ENCODE data around the gene ZNF438. TPM values are rescaled to one million over a fixed set of nuclear protein-coding genes. Genes with fewer than 3 reads are reported as not detected.
A peak's percentile ranks its signal among the peaks of the same experiment; 100 is the strongest.
"Not testable (repeated sequence)": the region's sequence is repeated elsewhere in the genome, so short reads cannot be mapped to it uniquely, and the experiment has no call there.

ZNF438 gene
- total RNA-seq, 1 experiment from 2014 or later, result 0.26 TPM

DNA sequence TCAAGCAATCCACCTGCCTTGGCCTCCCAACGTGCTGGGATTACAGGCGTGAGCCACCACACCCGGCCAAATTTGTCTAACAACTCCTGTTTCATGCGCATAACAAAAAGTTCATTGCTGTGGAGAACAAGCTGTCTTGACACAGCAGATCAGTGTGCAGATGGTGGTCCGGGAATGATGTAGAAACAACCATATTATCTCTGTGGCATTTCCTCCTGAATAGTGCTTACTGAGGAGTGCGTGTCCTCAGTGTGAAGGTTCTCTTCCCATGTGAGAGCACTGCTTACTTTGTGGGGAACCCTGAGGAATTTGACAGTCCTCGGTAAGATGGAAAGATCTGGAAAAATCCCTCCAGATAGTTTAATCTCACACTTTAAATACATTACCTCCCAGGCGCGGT lies 30.3 kb upstream of the ZNF438 start:
- Histone ChIP-seq H3K9ac (ENCODE audit: low read length) (no peak overlapping the region), H3K9me3 (ENCODE audit: low read length) (no peaks in the 10 kb centered on the region), H3K4me2 (ENCODE audit: low read depth, low read length, poor library complexity, severe bottlenecking) (no peak overlapping the region), H3K27me3 (ENCODE audit: low read length) (no peaks in the 10 kb centered on the region), H3K9me2 (replicated peaks; ENCODE audit: insufficient read depth, low read length) (no peaks in the 10 kb centered on the region), H3K4me3 (ENCODE audit: low read length) (no peak overlapping the region), H2AFZ (ENCODE audit: low read length) (no peak overlapping the region), H3K27ac (ENCODE audit: low read length) (no peak overlapping the region), H3K36me3 (ENCODE audit: insufficient read depth, low read length) (no peaks in the 10 kb centered on the region), H3K79me2 (ENCODE audit: low read length) (no peaks in the 10 kb centered on the region), H3K4me1 (ENCODE audit: low read length) (0 out of 2 replicates have a peak, but pooled peaks cover 2% of the 10 kb centered on the region), H4K20me1 (ENCODE audit: insufficient read depth, low read depth, low read length) (no peaks in the 10 kb centered on the region)
- DNase-seq, result no peak

DNA sequence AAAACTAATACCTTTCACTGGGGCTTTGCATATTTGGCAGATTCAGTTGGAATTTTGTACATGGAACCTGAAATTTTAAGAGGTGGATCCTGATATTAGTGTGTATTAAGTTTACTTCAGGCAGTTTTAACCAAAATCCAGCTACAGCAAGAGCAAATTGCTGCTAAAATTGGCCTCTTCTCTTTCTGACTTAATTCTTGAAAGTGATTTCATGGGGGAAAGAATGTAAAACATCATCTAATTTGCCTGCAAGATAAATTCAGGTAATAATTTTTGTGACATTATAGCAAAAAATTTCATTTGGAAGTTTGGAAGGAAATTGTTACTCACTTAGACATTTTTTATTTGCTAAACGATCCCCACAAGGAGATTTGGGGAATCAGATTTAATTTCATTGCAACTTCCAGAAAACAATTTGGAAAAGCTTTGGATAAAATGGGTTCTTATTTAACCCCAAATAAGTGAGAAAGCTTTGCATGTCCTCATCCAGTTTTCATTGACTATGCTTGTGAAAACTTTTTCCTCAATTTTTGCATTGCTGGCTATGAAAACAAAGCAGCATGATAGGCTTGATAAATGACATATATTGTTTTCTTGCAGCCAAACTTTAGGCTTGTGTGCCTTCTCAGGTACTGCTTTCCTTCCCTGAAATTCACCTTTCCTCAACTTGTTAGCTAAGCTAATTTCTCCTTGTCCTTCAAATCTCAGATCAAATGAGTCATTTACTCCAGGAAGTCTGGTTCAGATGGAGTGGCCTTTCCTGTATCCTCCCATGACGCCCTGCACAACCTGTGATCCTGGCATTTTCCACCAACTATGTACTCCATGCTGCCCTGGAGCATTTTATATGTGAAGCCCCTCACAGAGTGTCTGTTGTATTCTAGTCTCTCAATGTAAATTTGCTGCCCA lies 27.4 kb upstream of the ZNF438 start:
- Histone ChIP-seq H3K9me2 (replicated peaks; ENCODE audit: insufficient read depth, low read length) (no peaks in the 10 kb centered on the region), H3K9ac (ENCODE audit: low read length) (no peak overlapping the region), H3K9me3 (ENCODE audit: low read length) (no peaks in the 10 kb centered on the region), H3K27ac (ENCODE audit: low read length) (no peak overlapping the region), H3K4me3 (ENCODE audit: low read length) (no peak overlapping the region), H3K36me3 (ENCODE audit: insufficient read depth, low read length) (no peaks in the 10 kb centered on the region), H4K20me1 (ENCODE audit: insufficient read depth, low read depth, low read length) (no peaks in the 10 kb centered on the region), H2AFZ (ENCODE audit: low read length) (no peak overlapping the region), H3K4me1 (ENCODE audit: low read length) (no peaks in the 10 kb centered on the region), H3K79me2 (ENCODE audit: low read length) (no peaks in the 10 kb centered on the region), H3K27me3 (ENCODE audit: low read length) (no peaks in the 10 kb centered on the region), H3K4me2 (ENCODE audit: low read depth, low read length, poor library complexity, severe bottlenecking) (no peak overlapping the region)
- DNase-seq, result no peak

DNA sequence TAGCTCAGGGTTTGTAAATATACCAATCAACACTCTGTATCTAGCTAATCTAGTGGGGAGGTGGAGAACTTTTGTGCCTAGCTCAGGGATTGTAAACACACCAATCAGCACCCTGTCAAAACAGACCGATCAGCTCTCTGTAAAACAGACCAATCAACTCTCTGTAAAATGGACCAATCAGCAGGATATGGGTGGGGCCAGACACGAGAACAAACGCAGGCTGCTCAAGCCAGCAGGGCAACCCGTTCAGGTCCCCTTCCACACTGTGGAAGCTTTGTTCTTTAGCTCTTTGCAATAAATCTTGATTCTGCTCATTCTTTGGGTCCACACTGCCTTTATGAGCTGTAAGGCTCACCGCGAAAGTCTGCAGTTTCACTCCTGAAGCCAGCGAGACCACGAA lies 25.0 kb upstream of the ZNF438 start:
- not testable (repeated sequence) for H3K9me2 ChIP-seq (replicated peaks; ENCODE audit: insufficient read depth, low read length); H3K4me3 ChIP-seq (ENCODE audit: low read length); DNase-seq; H3K27me3 ChIP-seq (ENCODE audit: low read length); H4K20me1 ChIP-seq (ENCODE audit: insufficient read depth, low read depth, low read length); H3K79me2 ChIP-seq (ENCODE audit: low read length); H3K4me1 ChIP-seq (ENCODE audit: low read length); H3K27ac ChIP-seq (ENCODE audit: low read length); H2AFZ ChIP-seq (ENCODE audit: low read length); H3K36me3 ChIP-seq (ENCODE audit: insufficient read depth, low read length); H3K4me2 ChIP-seq (ENCODE audit: low read depth, low read length, poor library complexity, severe bottlenecking); H3K9me3 ChIP-seq (ENCODE audit: low read length); H3K9ac ChIP-seq (ENCODE audit: low read length)

DNA sequence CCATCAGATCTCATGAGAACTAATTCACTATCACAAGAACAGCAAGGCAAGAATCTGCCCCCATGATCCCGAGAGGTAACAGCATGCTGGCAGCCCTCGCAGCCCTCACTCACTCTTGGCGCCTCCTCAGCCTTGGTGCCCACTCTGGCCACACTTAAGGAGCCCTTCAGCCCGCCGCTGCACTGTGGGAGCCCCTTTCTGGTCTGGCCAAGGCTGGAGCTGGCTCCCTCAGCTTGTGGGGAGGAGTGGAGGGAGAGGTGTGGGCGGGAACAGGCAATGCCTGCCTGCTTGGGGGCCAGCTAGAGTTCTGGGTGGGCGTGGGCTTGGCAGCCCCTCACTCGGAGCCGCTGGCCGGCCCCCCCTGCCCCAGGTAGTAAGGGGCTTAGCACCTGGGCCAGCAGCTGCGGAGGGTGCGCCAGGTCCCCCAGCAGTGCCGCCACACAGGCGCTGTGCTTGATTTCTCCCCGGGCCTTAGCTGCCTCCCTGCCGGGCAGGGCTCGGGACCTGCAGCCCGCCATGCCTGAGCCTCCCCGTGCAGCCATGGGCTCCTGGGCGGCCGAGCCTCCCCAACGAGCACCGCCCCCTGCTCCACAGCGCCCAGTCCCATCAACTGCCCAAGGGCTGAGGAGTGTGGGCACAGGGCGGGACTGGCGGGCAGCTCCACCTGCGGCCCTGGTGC lies 24.0 kb upstream of the ZNF438 start:
- no peak overlapping the region for H3K27ac ChIP-seq (ENCODE audit: low read length)
- H3K4me2 ChIP-seq (ENCODE audit: low read depth, low read length, poor library complexity, severe bottlenecking), result no peak overlapping the region
- H3K9me2 ChIP-seq (replicated peaks; ENCODE audit: insufficient read depth, low read length), result no peaks in the 10 kb centered on the region
- no peak overlapping the region for H3K4me3 ChIP-seq (ENCODE audit: low read length)
- H3K27me3 ChIP-seq (ENCODE audit: low read length), result no peaks in the 10 kb centered on the region
- no peaks in the 10 kb centered on the region for H3K36me3 ChIP-seq (ENCODE audit: insufficient read depth, low read length)
- H2AFZ ChIP-seq (ENCODE audit: low read length), result no peak overlapping the region
- no peak for DNase-seq
- H4K20me1 ChIP-seq (ENCODE audit: insufficient read depth, low read depth, low read length), result no peaks in the 10 kb centered on the region
- no peaks in the 10 kb centered on the region for H3K9me3 ChIP-seq (ENCODE audit: low read length)
- no peaks in the 10 kb centered on the region for H3K4me1 ChIP-seq (ENCODE audit: low read length)
- H3K79me2 ChIP-seq (ENCODE audit: low read length), result no peaks in the 10 kb centered on the region
- H3K9ac ChIP-seq (ENCODE audit: low read length), result no peak overlapping the region

DNA sequence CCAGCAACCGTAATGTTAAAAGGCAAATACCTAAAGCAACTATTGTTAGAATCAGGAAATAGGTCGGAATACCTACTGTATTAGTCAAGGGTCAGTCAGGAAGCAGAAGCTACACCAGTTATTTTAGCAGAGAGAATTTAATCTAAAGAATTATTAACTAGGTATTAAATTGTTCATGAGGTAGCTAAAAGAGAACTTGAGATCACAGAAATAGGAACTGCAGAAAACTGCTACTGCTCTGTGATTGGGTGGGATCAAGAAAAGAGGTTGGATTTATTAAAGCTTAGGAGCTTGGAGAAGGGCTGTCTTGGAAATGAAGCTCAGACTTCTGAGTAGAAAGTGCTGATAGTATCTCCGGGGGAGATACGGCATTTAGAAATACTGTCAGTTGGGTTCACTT lies 20.0 kb upstream of the ZNF438 start:
- Histone ChIP-seq H3K4me1 (ENCODE audit: low read length) (no peaks in the 10 kb centered on the region), H3K9ac (ENCODE audit: low read length) (no peak overlapping the region), H3K9me3 (ENCODE audit: low read length) (no peaks in the 10 kb centered on the region), H3K27me3 (ENCODE audit: low read length) (no peaks in the 10 kb centered on the region), H3K36me3 (ENCODE audit: insufficient read depth, low read length) (no peaks in the 10 kb centered on the region), H3K27ac (ENCODE audit: low read length) (no peak overlapping the region), H4K20me1 (ENCODE audit: insufficient read depth, low read depth, low read length) (no peaks in the 10 kb centered on the region), H3K4me2 (ENCODE audit: low read depth, low read length, poor library complexity, severe bottlenecking) (no peak overlapping the region), H3K79me2 (ENCODE audit: low read length) (no peaks in the 10 kb centered on the region), H3K9me2 (replicated peaks; ENCODE audit: insufficient read depth, low read length) (no peaks in the 10 kb centered on the region), H3K4me3 (ENCODE audit: low read length) (no peak overlapping the region), H2AFZ (ENCODE audit: low read length) (no peak overlapping the region)
- DNase-seq, result no peak

DNA sequence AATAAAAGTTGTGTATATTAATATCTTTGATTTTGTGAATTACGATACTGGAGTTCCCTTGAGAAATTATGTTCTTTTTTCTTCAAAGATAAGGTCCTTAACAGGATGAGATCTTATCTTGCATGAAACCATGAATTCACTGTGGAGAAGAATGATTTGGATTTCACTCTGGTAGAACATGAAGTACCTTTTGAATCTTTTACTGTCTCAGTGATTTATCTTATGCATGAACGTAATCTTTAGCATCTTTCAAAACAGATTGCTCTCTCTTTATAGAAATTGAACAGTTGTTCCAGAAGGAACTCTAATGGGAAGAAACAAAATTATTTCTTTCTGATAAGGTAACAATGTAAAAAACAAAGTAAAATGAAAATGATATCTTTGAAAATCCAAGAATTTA lies 11.0 kb upstream of the ZNF438 start:
- Histone ChIP-seq H3K79me2 (ENCODE audit: low read length) (no peaks in the 10 kb centered on the region), H3K9me3 (ENCODE audit: low read length) (no peaks in the 10 kb centered on the region), H3K27ac (ENCODE audit: low read length) (no peak overlapping the region), H3K4me3 (ENCODE audit: low read length) (no peak overlapping the region), H3K4me2 (ENCODE audit: low read depth, low read length, poor library complexity, severe bottlenecking) (no peak overlapping the region), H3K4me1 (ENCODE audit: low read length) (no peaks in the 10 kb centered on the region), H3K27me3 (ENCODE audit: low read length) (no peaks in the 10 kb centered on the region), H3K9ac (ENCODE audit: low read length) (no peak overlapping the region), H2AFZ (ENCODE audit: low read length) (no peak overlapping the region), H3K36me3 (ENCODE audit: insufficient read depth, low read length) (no peaks in the 10 kb centered on the region), H3K9me2 (replicated peaks; ENCODE audit: insufficient read depth, low read length) (no peaks in the 10 kb centered on the region), H4K20me1 (ENCODE audit: insufficient read depth, low read depth, low read length) (no peaks in the 10 kb centered on the region)
- DNase-seq, result no peak

DNA sequence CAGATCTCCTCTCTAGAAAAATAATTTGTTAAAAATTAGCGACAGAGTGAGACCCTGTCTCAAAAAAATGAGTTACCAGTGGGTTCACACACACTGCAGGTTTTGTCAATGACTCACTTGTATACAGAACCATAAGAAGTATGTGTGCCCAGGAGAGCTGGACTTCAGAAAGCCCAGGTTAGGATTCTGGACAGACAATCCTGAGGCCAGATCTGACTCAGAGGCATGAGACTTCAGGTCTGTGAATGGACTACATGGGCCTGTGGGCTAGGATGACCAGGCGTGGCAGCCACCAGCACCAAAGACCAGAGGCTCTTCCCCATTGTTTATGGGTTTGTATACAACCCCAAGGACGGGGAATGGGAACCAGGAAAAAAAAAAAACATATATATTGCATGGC lies 9.3 kb upstream of the ZNF438 start:
- Histone ChIP-seq H3K27me3 (ENCODE audit: low read length) (no peaks in the 10 kb centered on the region), H3K79me2 (ENCODE audit: low read length) (no peaks in the 10 kb centered on the region), H3K9me3 (ENCODE audit: low read length) (no peaks in the 10 kb centered on the region), H3K36me3 (ENCODE audit: insufficient read depth, low read length) (no peaks in the 10 kb centered on the region), H4K20me1 (ENCODE audit: insufficient read depth, low read depth, low read length) (no peaks in the 10 kb centered on the region), H2AFZ (ENCODE audit: low read length) (no peak overlapping the region), H3K4me1 (ENCODE audit: low read length) (no peaks in the 10 kb centered on the region), H3K9ac (ENCODE audit: low read length) (no peak overlapping the region), H3K4me2 (ENCODE audit: low read depth, low read length, poor library complexity, severe bottlenecking) (no peak overlapping the region), H3K9me2 (replicated peaks; ENCODE audit: insufficient read depth, low read length) (no peaks in the 10 kb centered on the region), H3K4me3 (ENCODE audit: low read length) (no peak overlapping the region), H3K27ac (ENCODE audit: low read length) (no peak overlapping the region)
- no peak for DNase-seq

DNA sequence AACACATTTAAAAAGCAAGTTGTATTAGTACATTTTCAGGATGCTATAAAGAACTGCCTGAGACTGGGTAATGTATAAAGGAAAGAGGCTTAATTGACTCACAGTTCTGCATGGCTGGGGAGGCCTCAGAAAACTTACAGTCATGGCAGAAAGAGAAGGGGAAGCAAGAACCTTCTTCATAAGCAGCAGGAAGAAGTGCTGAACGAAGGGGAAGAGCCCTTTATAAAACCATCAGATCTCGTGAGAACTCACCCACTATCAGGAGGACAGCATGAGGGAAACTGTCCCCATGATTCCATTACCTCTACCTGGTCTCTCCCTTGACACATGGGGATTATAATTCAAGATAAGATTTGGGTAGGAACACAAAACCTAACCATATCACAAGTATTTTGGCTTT lies 7.3 kb upstream of the ZNF438 start:
- H3K4me3 ChIP-seq (ENCODE audit: low read length); H3K36me3 ChIP-seq (ENCODE audit: insufficient read depth, low read length); H3K9me3 ChIP-seq (ENCODE audit: low read length); H3K79me2 ChIP-seq (ENCODE audit: low read length); H3K4me2 ChIP-seq (ENCODE audit: low read depth, low read length, poor library complexity, severe bottlenecking); H3K27me3 ChIP-seq (ENCODE audit: low read length); H3K27ac ChIP-seq (ENCODE audit: low read length); H3K9ac ChIP-seq (ENCODE audit: low read length); H3K9me2 ChIP-seq (replicated peaks; ENCODE audit: insufficient read depth, low read length); H4K20me1 ChIP-seq (ENCODE audit: insufficient read depth, low read depth, low read length); H3K4me1 ChIP-seq (ENCODE audit: low read length); H2AFZ ChIP-seq (ENCODE audit: low read length): not testable (repeated sequence)
- DNase-seq, result peak; percentile 53
